ENCODE results near the gene ATXN1.
A peak's percentile ranks its signal among the peaks of the same experiment; 100 is the strongest.

Gene ATXN1

DNA sequence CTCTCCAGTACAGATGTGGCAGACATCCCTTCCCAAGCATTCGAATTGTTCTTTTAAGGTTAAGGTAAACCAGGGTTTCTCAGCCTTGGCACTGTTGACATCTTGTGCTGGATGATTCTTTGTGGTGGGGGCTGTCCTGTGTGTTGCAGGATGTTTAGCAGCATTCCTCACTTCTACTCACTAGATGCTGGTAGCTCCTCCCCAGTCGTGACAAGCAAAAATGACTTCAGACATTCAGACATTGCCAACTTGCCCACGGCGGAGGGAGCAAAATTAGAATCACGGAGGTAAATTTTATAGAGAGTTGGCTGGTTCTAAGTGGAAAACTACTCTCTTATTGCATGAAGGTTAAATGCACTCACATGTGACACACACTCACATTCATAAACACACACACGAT, 334.1 kb downstream of the ATXN1 start:
- no peak for TF ChIP-seq CTCF (IDR thresholded peaks at IDR 0.05; ENCODE audit: low read depth, low read length, missing control alignments)
- no peak overlapping the region for H3K4me3 ChIP-seq (replicated peaks; ENCODE audit: low read depth, low read length)
- DNase-seq (ENCODE audit: extremely low read depth, low read depth), result no peak

DNA sequence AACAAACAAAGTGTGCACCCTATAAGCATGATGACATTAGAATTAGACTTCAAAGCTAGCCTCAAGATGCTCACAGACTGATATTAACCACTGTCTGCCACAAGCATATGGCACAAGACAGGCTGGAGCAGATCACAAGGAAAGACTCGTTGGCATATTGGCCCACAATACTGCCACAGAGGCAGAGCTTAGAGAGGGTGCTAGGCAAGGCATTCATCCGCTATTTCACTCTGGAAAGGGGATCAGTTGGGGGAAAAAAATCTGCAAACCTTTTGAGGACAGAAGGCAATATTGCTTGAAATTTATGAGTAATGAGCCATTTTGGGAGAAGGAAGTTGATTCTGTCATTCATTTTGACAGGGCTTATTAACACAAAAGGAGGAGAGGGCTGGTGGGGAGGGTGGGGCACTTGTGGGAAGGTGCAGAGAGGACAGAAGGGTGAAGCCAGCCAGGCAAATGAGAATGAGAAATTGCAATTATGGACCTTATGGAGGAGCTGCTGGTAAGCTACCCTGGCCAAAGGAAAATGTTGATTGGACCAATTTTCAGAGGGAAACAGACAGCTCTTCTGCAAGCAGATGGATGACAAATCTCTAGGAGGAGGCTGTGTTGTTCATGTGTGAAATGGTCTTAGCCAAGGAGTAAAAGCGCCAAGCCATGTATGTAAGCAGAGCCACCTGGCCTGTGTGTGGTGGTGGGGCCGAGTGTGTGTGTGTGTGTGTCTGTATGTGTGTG, 335.2 kb downstream of the ATXN1 start:
- TF ChIP-seq CTCF (IDR thresholded peaks at IDR 0.05; ENCODE audit: low read depth, low read length, missing control alignments), result no peak
- H3K4me3 ChIP-seq (replicated peaks; ENCODE audit: low read depth, low read length), result no peak overlapping the region
- DNase-seq (ENCODE audit: extremely low read depth, low read depth), result no peak

GRCh38 chr6:16421462-16421960, 339.7 kb downstream of the ATXN1 start:
- DNase-seq (ENCODE audit: extremely low read depth, low read depth), result no peak
- H3K4me3 ChIP-seq (replicated peaks; ENCODE audit: low read depth, low read length), result no peak overlapping the region
- TF ChIP-seq CTCF (IDR thresholded peaks at IDR 0.05; ENCODE audit: low read depth, low read length, missing control alignments), result no peak

- no peak for TF ChIP-seq CTCF (IDR thresholded peaks at IDR 0.05; ENCODE audit: low read depth, low read length, missing control alignments)
- H3K4me3 ChIP-seq (replicated peaks; ENCODE audit: low read depth, low read length), result no peak overlapping the region
- DNase-seq (ENCODE audit: extremely low read depth, low read depth), result peak; percentile 86
Observed at GRCh38 chr6:16420715-16421461, 340.4 kb downstream of the ATXN1 start.

DNA sequence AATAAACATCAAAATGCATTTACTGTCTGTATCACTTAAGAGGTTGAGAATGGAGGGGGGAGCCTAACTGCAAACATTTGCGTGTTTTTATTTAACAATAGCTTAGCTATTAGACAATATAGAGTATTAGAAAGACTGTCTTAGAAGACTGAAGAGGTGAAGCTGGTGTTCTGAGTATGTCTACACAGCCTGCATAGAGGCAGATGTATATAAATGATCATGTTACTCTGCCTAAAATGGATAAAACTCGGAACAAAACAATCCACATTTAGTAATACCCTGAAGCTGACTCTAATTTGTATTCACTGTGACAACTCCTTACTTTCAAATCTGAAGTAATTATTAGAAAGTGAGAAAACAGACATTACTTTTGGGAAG, 340.9 kb downstream of the ATXN1 start:
- DNase-seq (ENCODE audit: extremely low read depth, low read depth), result no peak
- no peak overlapping the region for H3K4me3 ChIP-seq (replicated peaks; ENCODE audit: low read depth, low read length)
- no peak for TF ChIP-seq CTCF (IDR thresholded peaks at IDR 0.05; ENCODE audit: low read depth, low read length, missing control alignments)

DNA sequence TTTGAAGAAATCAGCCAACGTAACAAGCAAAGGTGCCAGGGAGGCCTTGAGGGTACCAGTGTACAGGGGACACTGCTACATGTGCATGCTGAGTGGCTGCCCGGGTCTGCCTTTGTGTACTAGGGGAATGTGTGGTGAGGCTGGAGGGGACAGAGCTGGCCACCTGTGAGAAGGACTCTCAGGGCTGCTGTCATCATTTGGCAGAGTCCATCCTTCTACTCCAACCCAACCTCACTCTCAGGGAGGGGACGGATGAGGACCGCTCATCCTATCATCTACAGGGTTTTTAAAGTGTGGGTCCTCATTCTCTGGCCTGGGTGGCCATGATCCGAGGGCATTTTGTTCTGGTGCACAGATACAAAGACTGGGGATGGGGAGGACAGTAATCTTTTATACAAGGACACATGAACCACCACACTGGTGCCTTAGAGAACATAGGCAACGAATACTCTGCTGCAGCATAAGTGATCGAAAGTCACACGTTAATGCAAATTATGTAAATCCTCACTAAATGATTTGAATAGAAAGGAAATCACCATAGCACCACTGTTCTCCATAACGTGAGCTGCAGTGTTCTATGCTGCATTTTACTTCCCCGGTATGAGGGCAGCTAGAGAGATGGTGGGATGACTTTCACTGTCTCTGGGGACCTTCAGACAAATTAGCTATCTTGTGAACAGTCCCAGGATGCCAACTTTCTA, 341.5 kb downstream of the ATXN1 start:
- no peak for TF ChIP-seq CTCF (IDR thresholded peaks at IDR 0.05; ENCODE audit: low read depth, low read length, missing control alignments)
- H3K4me3 ChIP-seq (replicated peaks; ENCODE audit: low read depth, low read length), result no peak overlapping the region
- no peak for DNase-seq (ENCODE audit: extremely low read depth, low read depth)

Measured in HFF-Myc (cell line).